Measurements from ENCODE around the gene FARS2. TPM values are rescaled to one million over a fixed set of nuclear protein-coding genes. Genes with fewer than 3 reads are reported as not detected.

Gene FARS2
- polyA plus RNA-seq, 1 of the 3 experiments (the other 2 are of a cell fraction), result 12.5 TPM

GRCh38 chr6:5509106-5509505 lies 247.8 kb downstream of the FARS2 start:
- no peak overlapping the region for H3K27ac ChIP-seq (ENCODE audit: low read depth in 2 of 2, low read length in 1 of 2)
- H3K9me2 ChIP-seq, result no peaks in the 10 kb centered on the region
- H3K4me2 ChIP-seq, result no peak overlapping the region
- 97% methylated on average over 7 of the region's 8 CpGs for WGBS (ENCODE audit: low lambda C conversion rate)
- POLR2A ChIA-PET, result no interaction called here
- no peak overlapping the region for H2AFZ ChIP-seq (ENCODE audit: low read depth)
- DNase-seq, result no peak
- H3K27me3 ChIP-seq (ENCODE audit: insufficient read depth), result no peaks in the 10 kb centered on the region
- CTCF ChIA-PET, result interaction anchor here (2.6 kb wide), 1 partner anchor 38 kb away, joined by 7 read pairs; no protein-coding TSS in a partner anchor
- no peaks in the 10 kb centered on the region for H3F3A ChIP-seq (replicated peaks; ENCODE audit: insufficient read depth)
- H3K9me3 ChIP-seq, result no peaks in the 10 kb centered on the region
- H3K9ac ChIP-seq, result no peak overlapping the region
- H4K20me1 ChIP-seq (ENCODE audit: insufficient read depth), result no peaks in the 10 kb centered on the region
- no peaks in the 10 kb centered on the region for H3K79me2 ChIP-seq (ENCODE audit: insufficient read depth)
- peaks cover 2 to 15% of the 10 kb centered on the region in 2 experiments; a peak in 3 of 4 replicates for H3K4me1 ChIP-seq (ENCODE audit: control insufficient read depth in 1 of 2, insufficient read depth in 2 of 2, low read depth in 1 of 2, low read length in 1 of 2)
- TF ChIP-seq TEAD4 (IDR thresholded peaks at IDR 0.05; ENCODE audit: borderline replicate concordance, insufficient read depth) (no peak), REST (IDR thresholded peaks at IDR 0.05; ENCODE audit: low read depth, low read length) (no peak), EZH2phosphoT487 (IDR thresholded peaks at IDR 0.05; ENCODE audit: borderline replicate concordance, low read depth) (no peak), IRF3 (IDR thresholded peaks at IDR 0.05; ENCODE audit: low read depth, low read length) (no peak)
- no peaks in the 10 kb centered on the region for H3K36me3 ChIP-seq (replicated peaks in 1 of 2; ENCODE audit: control insufficient read depth in 1 of 2, insufficient read depth in 2 of 2, low read length in 1 of 2)
- no peak overlapping the region for H3K4me3 ChIP-seq (ENCODE audit: low read depth in 2 of 2, low read length in 1 of 2)

GRCh38 chr6:5510331-5511133 lies 249.2 kb downstream of the FARS2 start:
- POLR2A ChIA-PET, result no interaction called here
- DNase-seq, result no peak
- no peaks in the 10 kb centered on the region for H3K9me3 ChIP-seq
- H3F3A ChIP-seq (replicated peaks; ENCODE audit: insufficient read depth), result no peaks in the 10 kb centered on the region
- 96% methylated on average over 23 of the region's 24 CpGs for WGBS (ENCODE audit: low lambda C conversion rate)
- H3K4me3 ChIP-seq (ENCODE audit: low read depth in 2 of 2, low read length in 1 of 2), result no peak overlapping the region
- CTCF ChIA-PET, result interaction anchor here (2.6 kb wide), 1 partner anchor 39 kb away, joined by 7 read pairs; no protein-coding TSS in a partner anchor
- H4K20me1 ChIP-seq (ENCODE audit: insufficient read depth), result no peaks in the 10 kb centered on the region
- H3K36me3 ChIP-seq (replicated peaks in 1 of 2; ENCODE audit: control insufficient read depth in 1 of 2, insufficient read depth in 2 of 2, low read length in 1 of 2), result no peaks in the 10 kb centered on the region
- H3K4me2 ChIP-seq, result no peak overlapping the region
- H3K27me3 ChIP-seq (ENCODE audit: insufficient read depth), result no peaks in the 10 kb centered on the region
- H3K27ac ChIP-seq (ENCODE audit: low read depth in 2 of 2, low read length in 1 of 2), result no peak overlapping the region
- H2AFZ ChIP-seq (ENCODE audit: low read depth), result no peak overlapping the region
- peaks cover 2 to 15% of the 10 kb centered on the region in 2 experiments; a peak in 3 of 4 replicates for H3K4me1 ChIP-seq (ENCODE audit: control insufficient read depth in 1 of 2, insufficient read depth in 2 of 2, low read depth in 1 of 2, low read length in 1 of 2)
- TF ChIP-seq RAD21 (IDR thresholded peaks at IDR 0.05; ENCODE audit: low read length) (no peak), ZBTB33 (IDR thresholded peaks at IDR 0.05; ENCODE audit: borderline replicate concordance, low read depth) (no peak), TEAD4 (IDR thresholded peaks at IDR 0.05; ENCODE audit: borderline replicate concordance, insufficient read depth) (no peak), YY1 (IDR thresholded peaks at IDR 0.05; ENCODE audit: low read depth) (no peak), EP300 (IDR thresholded peaks at IDR 0.05; ENCODE audit: borderline replicate concordance in 1 of 2, low read depth in 1 of 2, low read length in 1 of 2) (no peak), USF2 (IDR thresholded peaks at IDR 0.05; ENCODE audit: borderline replicate concordance, low read depth, low read length) (no peak), FOXM1 (IDR thresholded peaks at IDR 0.05; ENCODE audit: low read depth) (no peak), NRF1 (IDR thresholded peaks at IDR 0.05; ENCODE audit: low read depth, low read length) (no peak), NFIC (IDR thresholded peaks at IDR 0.05; ENCODE audit: borderline replicate concordance) (no peak), PBX3 (IDR thresholded peaks at IDR 0.05) (no peak), MEF2A (IDR thresholded peaks at IDR 0.05; ENCODE audit: borderline replicate concordance, low read depth) (no peak), RFX5 (IDR thresholded peaks at IDR 0.05; ENCODE audit: low read length) (no peak), GABPA (IDR thresholded peaks at IDR 0.05; ENCODE audit: low read depth) (no peak)
- H3K79me2 ChIP-seq (ENCODE audit: insufficient read depth), result no peaks in the 10 kb centered on the region
- H3K9ac ChIP-seq, result no peak overlapping the region
- H3K9me2 ChIP-seq, result no peaks in the 10 kb centered on the region
